ENCODE results near the gene ECEL1. TPM values are rescaled to one million over a fixed set of nuclear protein-coding genes. Genes with fewer than 3 reads are reported as not detected.

ECEL1 gene
- total RNA-seq, 1 donor from 2014 or later: 0.18 TPM

GRCh38 chr2:232477751-232478510 is 9.7 kb downstream of the ECEL1 start:
- intact Hi-C loops (cut with DNase I): no loop called here
- DNase-seq (ENCODE audit: low spot score): peak; percentile 36
- ATAC-seq: no peak

DNA sequence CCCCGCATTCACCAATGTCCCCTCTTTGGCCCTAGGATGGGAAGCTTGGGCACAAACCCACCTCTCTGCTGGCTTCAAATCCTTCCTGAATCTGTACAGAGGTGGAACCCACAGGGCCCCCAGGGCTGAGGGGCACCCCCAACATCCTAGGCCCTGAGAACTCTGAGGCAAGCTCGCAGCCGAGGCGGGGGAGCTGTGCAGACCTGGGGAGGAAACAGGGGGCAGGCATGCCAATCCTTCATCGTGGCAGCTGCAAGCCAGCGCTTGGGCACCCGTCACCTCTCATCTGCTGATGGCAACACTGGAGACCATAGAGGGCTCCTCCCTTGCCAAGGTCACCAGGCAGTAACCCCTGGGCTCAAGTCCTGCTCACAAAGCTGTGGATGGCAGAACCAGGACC is 10.8 kb downstream of the ECEL1 start:
- DNase-seq (ENCODE audit: low spot score) (peak; percentile 36), ATAC-seq (no peak)
- intact Hi-C loops (cut with DNase I): no loop called here

- DNase-seq (ENCODE audit: low spot score) (no peak), ATAC-seq (no peak)
- intact Hi-C loops (cut with DNase I): no loop called here
These were observed 11.6 kb downstream of the ECEL1 start for GRCh38 chr2:232476045-232476444.

DNA sequence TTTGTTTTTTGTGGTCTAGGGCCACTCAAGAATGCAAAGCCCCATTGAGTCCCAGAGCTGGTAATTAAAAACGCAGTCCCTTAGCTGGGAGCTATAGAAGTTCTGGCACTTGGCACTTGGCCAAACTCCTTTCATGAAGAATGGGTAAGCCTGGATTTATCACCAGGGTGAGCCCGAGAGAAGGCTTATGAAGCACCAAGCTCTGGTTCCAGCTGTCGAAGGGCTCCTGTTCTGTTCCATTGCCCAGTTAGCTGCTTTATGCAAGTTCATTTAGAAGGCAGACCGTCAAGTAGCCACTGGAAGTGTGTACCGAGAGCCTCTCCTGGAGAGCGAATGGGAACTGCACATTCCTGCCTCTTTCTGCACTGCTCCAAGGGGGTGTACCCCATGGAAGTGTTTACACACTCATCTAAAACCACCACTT is 14.2 kb downstream of the ECEL1 start:
- intact Hi-C loops (cut with DNase I): no loop called here
- ATAC-seq (no peak), DNase-seq (ENCODE audit: low spot score) (peak; percentile 33)

- DNase-seq (ENCODE audit: low spot score) (no peak), ATAC-seq (no peak)
- intact Hi-C loops (cut with DNase I): no loop called here
These were observed 21.4 kb downstream of the ECEL1 start for GRCh38 chr2:232466221-232466620.

- DNase-seq (ENCODE audit: low spot score) (no peak), ATAC-seq (no peak)
- intact Hi-C loops (cut with DNase I): no loop called here
These were observed 22.6 kb downstream of the ECEL1 start for GRCh38 chr2:232465061-232465460.

- ATAC-seq (no peak), DNase-seq (ENCODE audit: low spot score) (no peak)
- intact Hi-C loops (cut with DNase I): no loop called here
These were observed 23.1 kb downstream of the ECEL1 start for GRCh38 chr2:232464544-232464885.

GRCh38 chr2:232463701-232464543 is 23.7 kb downstream of the ECEL1 start:
- intact Hi-C loops (cut with DNase I): no loop called here
- DNase-seq (ENCODE audit: low spot score): no peak
- ATAC-seq: no peak

- intact Hi-C loops (cut with DNase I): no loop called here
- DNase-seq (ENCODE audit: low spot score) (no peak), ATAC-seq (no peak)
These were observed 27.5 kb downstream of the ECEL1 start for GRCh38 chr2:232460171-232460570.

- intact Hi-C loops (cut with DNase I): no loop called here
- DNase-seq (ENCODE audit: low spot score): no peak
- ATAC-seq: no peak
These were observed 28.1 kb downstream of the ECEL1 start for GRCh38 chr2:232459419-232460035.

- intact Hi-C loops (cut with DNase I): no loop called here
- no peak for ATAC-seq
- DNase-seq (ENCODE audit: low spot score): no peak
These were observed 28.8 kb downstream of the ECEL1 start for GRCh38 chr2:232458661-232459418.

DNA sequence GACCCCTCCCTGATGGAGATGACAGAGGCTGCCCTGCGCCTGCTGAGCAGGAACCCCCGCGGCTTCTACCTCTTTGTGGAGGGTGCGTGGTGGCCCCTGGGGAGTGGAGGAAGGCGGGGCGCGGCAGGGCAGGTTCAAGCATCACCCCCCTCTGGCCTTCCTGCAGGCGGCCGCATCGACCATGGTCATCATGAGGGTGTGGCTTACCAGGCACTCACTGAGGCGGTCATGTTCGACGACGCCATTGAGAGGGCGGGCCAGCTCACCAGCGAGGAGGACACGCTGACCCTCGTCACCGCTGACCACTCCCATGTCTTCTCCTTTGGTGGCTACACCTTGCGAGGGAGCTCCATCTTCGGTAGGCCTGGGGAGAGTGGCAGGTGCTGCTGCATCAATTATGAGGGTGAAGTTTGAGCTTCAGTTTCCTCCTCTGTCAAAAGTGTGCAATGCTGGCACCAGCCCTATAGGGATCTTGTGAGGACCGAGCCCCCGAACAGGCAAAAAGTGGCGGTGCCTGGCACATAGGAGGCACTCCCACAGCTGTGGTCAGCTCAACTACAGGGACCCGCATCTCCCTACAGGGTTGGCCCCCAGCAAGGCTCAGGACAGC is 29.5 kb downstream of the ECEL1 start:
- DNase-seq (ENCODE audit: low spot score) (no peak), ATAC-seq (no peak)
- intact Hi-C loops (cut with DNase I): no loop called here

DNA sequence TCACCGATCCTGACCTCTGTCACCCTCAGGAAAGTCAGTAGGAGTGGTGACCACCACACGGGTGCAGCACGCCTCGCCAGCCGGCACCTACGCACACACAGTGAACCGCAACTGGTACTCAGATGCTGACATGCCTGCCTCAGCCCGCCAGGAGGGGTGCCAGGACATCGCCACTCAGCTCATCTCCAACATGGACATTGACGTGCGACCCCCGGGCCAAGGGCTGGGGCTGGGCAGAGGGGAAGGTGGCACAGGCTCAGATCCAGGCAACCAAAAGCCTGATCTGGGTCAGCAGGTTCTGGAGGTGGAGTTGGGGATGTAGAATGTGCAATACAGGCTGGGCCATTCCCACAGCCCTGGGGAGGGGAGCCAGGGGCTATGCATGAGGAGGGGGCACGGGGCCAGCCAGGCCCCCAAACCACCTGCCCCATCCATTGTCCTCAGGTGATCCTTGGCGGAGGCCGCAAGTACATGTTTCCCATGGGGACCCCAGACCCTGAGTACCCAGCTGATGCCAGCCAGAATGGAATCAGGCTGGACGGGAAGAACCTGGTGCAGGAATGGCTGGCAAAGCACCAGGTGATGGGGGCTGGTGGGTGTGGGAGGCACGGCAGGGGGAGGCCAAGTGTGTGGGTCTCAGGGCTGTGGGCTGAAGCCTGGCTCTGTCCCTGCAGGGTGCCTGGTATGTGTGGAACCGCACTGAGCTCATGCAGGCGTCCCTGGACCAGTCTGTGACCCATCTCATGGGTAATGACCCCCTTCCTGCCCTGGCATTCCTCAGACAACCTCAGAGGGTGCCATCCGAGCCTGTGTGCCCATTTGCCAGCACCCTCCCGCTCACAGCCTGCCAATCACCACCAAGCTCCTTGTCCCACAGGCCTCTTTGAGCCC is 30.3 kb downstream of the ECEL1 start:
- DNase-seq (ENCODE audit: low spot score) (no peak), ATAC-seq (no peak)
- intact Hi-C loops (cut with DNase I): no loop called here

DNA sequence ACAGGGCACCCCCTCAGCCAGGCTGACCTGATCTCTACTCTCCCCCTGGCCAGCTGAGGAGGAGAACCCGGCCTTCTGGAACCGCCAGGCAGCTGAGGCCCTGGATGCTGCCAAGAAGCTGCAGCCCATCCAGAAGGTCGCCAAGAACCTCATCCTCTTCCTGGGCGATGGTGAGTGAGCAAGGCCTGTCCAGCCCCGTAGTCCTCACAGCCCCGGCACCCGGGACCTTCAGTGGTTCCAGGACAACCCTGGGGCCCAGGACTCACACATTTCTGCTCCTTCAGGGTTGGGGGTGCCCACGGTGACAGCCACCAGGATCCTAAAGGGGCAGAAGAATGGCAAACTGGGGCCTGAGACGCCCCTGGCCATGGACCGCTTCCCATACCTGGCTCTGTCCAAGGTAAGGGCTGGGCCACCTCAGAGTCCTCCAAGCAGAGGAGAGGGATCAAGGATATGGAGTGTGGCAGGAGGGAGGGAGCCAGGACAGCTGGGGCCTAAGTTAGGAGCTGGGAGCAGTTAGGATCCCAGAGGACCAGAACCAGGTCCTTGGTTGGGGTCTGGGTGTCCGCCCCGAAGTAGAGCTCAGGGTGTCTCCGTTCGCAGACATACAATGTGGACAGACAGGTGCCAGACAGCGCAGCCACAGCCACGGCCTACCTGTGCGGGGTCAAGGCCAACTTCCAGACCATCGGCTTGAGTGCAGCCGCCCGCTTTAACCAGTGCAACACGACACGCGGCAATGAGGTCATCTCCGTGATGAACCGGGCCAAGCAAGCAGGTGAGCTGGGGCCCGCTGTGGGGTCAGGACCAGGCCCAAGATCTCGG is 31.1 kb downstream of the ECEL1 start:
- intact Hi-C loops (cut with DNase I): no loop called here
- ATAC-seq (no peak), DNase-seq (ENCODE audit: low spot score) (no peak)

GRCh38 chr2:232455426-232456255 is 32.0 kb downstream of the ECEL1 start, which contains the start of gene ALPI:
Gene ALPI, plus strand, starts transcription at chr2:232456153. Its CDS starts 47 bp downstream, at chr2:232456200.
- no peak for ATAC-seq
- intact Hi-C loops (cut with DNase I): no loop called here
- no peak for DNase-seq (ENCODE audit: low spot score)

- DNase-seq (ENCODE audit: low spot score) (no peak), ATAC-seq (no peak)
- intact Hi-C loops (cut with DNase I): no loop called here
These were observed 33.0 kb downstream of the ECEL1 start for GRCh38 chr2:232454630-232455029.
